ENCODE measurements around the gene GUCY1A2.
"Not testable (repeated sequence)": the region's sequence is repeated elsewhere in the genome, so short reads cannot be mapped to it uniquely, and the experiment has no call there.

Gene GUCY1A2

GRCh38 chr11:106914409-106914808, 103.9 kb downstream of the GUCY1A2 start:
- no peak for TF ChIP-seq CTCF (IDR thresholded peaks at IDR 0.05; ENCODE audit: low read depth, low read length, missing control alignments)
- DNase-seq (ENCODE audit: low read depth): no peak
- no peak overlapping the region for H3K4me3 ChIP-seq (ENCODE audit: low read depth, low read length)

GRCh38 chr11:106913141-106913540, 105.1 kb downstream of the GUCY1A2 start:
- no peak for TF ChIP-seq CTCF (IDR thresholded peaks at IDR 0.05; ENCODE audit: low read depth, low read length, missing control alignments)
- H3K4me3 ChIP-seq (ENCODE audit: low read depth, low read length): no peak overlapping the region

GRCh38 chr11:106904826-106905225, 113.5 kb downstream of the GUCY1A2 start:
- no peak for TF ChIP-seq CTCF (IDR thresholded peaks at IDR 0.05; ENCODE audit: low read depth, low read length, missing control alignments)

More at GRCh38 chr11:106913141-106913540, 105.1 kb downstream of the GUCY1A2 start:
- DNase-seq (ENCODE audit: low read depth): no peak

GRCh38 chr11:106889718-106890117, 128.6 kb downstream of the GUCY1A2 start:
- H3K4me3 ChIP-seq (ENCODE audit: low read depth, low read length): no peak overlapping the region
- TF ChIP-seq CTCF (IDR thresholded peaks at IDR 0.05; ENCODE audit: low read depth, low read length, missing control alignments): no peak
- DNase-seq (ENCODE audit: low read depth): no peak

More at GRCh38 chr11:106904826-106905225, 113.5 kb downstream of the GUCY1A2 start:
- H3K4me3 ChIP-seq (ENCODE audit: low read depth, low read length): no peak overlapping the region
- DNase-seq (ENCODE audit: low read depth): no peak

GRCh38 chr11:106888386-106888785, 129.9 kb downstream of the GUCY1A2 start:
- no peak overlapping the region for H3K4me3 ChIP-seq (ENCODE audit: low read depth, low read length)
- DNase-seq (ENCODE audit: low read depth): no peak
- TF ChIP-seq CTCF (IDR thresholded peaks at IDR 0.05; ENCODE audit: low read depth, low read length, missing control alignments): no peak

- not testable (repeated sequence) for H3K4me3 ChIP-seq (ENCODE audit: low read depth, low read length)
Observed at GRCh38 chr11:106883693-106884092, 134.6 kb downstream of the GUCY1A2 start.

GRCh38 chr11:106879832-106880546, 138.3 kb downstream of the GUCY1A2 start:
- no peak overlapping the region for H3K4me3 ChIP-seq (ENCODE audit: low read depth, low read length)
- no peak for DNase-seq (ENCODE audit: low read depth)
- no peak for TF ChIP-seq CTCF (IDR thresholded peaks at IDR 0.05; ENCODE audit: low read depth, low read length, missing control alignments)

More at GRCh38 chr11:106883693-106884092, 134.6 kb downstream of the GUCY1A2 start:
- DNase-seq (ENCODE audit: low read depth): not testable (repeated sequence)
